Right lobe of liver (tissue), 6 donors: ENCODE measurements around the gene TRMT1L. TPM values are rescaled to one million over a fixed set of nuclear protein-coding genes. Genes with fewer than 3 reads are reported as not detected.

Experiments
- ATAC-seq, 4 donors: fragments of 200-7000 bp; cut with Tn5 transposase; one replicate each; pipeline ENCODE4 v1.9.1; 2020; ENCODE audit warnings: mild to moderate bottlenecking in 4 of 4, moderate library complexity in 4 of 4
- DNase-seq, 3 donors: peaks; one replicate each; pipeline ENCODE4 v3.0.0-alpha.2; 2020
- H3K27ac ChIP-seq, 3 donors: fragments of 200-600 bp; one replicate each; pipeline ENCODE4 v1.8.0; 2022
- H3K27me3 ChIP-seq, 2 donors: fragments of 200-600 bp; one replicate each; pipeline ENCODE4 v1.8.0; 2022
- H3K36me3 ChIP-seq, 4 donors: fragments of 200-600 bp; sonication (generic) in 1 of 4; one replicate each; pipeline versions ENCODE4 v1.5.1 to v1.8.0; 2017 to 2022; ENCODE audit warnings: control low read depth in 1 of 4
- H3K4me1 ChIP-seq, 4 donors: fragments of 200-600 bp; sonication (generic) in 1 of 4; one replicate each; pipeline versions ENCODE4 v1.5.1 to v1.8.0; 2017 to 2022; ENCODE audit warnings: control low read depth in 1 of 4
- H3K4me3 ChIP-seq, 3 donors: fragments of 200-600 bp; one replicate each; pipeline ENCODE4 v1.8.0; 2022
- H3K9me3 ChIP-seq, 4 donors: fragments of 200-600 bp; sonication (generic) in 1 of 4; one replicate each; pipeline versions ENCODE4 v1.5.1 to v1.8.0; 2017 to 2022; ENCODE audit warnings: control low read depth in 1 of 4
- POLR2A ChIP-seq: fragments of 450-650 bp; IDR thresholded peaks from one replicate; pipeline ENCODE4 v1.6.1; 2017; ENCODE audit warnings: antibody characterized with exemption, mild to moderate bottlenecking
- WGBS: methylation state at CpG from one replicate; pipeline ENCODE4 v1.1.6; 2018; ENCODE audit warnings: low coverage, low lambda C conversion rate; ENCODE audit not compliant: insufficient coverage; ENCODE audit errors: missing lambda C conversion rate; 5-methylcytosine and 5-hydroxymethylcytosine counted together
- intact Hi-C, 2 donors: fragments of 100-400 bp; cut with DNase I; formaldehyde crosslinking; loops; one replicate each; pipeline versions ENCODE4 v1.11.2 to v1.14.1; 2022
- total RNA-seq, 6 experiments: library from RNA; depleted of rRNA in 2 of 6; stranded (reverse); fragments of >200 nt in 2 of 6; fragmentation: NEBNext Ultra II Directional in 3 of 6; extraction: Animal tissue kit (Norgen Biotek cat#: 25700) in 3 of 6; gene quantifications; one replicate each; pipeline versions ENCODE4 v1.1.0 to v1.2.4, GENCODE V29; 2016 to 2023
- TF ChIP-seq, protein P1 (sequence below), 4 donors: fragments of 200-600 bp in 3 of 4; fragments of 450-650 bp in 1 of 4; IDR thresholded peaks; one replicate each; pipeline versions ENCODE4 v1.5.1 to v1.8.0; 2016 to 2022; ENCODE audit warnings: antibody characterized with exemption in 4 of 4, mild to moderate bottlenecking in 2 of 4
- donor health status: DM: no; HTN: yes; CAD: no.
- donor health status: DM: no; HTN: no; CAD: no.
- donor health status: DM: no; HTN: no; CAD: no.
- donor health status: DM: no; HTN: yes; CAD: no.
- donor health status: DM: no; HTN: yes; CAD: no.

TRMT1L gene
- total RNA-seq, 6 experiments from 2014 or later = 7.9 to 19.2 (median 10.3) TPM

DNA sequence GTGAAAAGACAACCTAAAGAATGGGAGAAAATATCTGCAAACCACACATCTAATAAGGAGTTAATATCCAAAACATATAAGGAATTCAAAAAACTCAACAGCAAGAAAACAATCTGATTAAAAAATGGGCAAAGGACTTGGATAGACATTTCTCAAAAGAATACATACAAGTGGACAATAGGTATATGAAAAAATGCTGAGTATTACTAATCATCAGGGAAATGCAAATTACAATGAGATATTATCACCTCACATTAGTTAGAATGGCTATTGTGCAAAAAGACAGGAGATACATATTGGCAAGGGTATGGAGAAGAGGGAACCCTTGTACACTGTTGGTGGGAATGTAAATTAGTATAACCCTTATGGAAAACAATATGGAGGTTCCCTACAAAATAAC, 44.9 kb downstream of the TRMT1L start:
- intact Hi-C loops = no loop called here

DNA sequence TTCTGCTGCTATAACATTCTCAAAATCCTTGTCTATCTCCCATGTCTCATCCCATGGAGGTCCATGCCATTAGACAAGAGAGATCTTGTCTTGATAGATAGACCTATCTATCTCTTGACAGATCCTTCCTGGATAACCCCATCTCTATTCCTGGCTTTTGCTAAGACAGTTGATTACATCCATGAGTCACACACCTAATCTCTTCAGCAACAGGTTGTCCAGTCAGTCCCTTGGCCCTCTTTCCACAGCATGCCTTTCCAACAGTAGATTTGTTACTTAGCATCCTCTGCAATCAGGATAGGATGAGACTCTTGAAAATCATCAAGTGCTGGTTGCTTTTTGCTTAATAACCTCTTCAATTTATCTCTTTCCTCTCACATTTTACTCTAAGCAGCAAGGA, 46.6 kb downstream of the TRMT1L start:
- intact Hi-C loops = no loop called here
- H3K9me3 ChIP-seq = peaks cover 0 to 9% (median 0%) of the 10 kb centered on the region in 4 donors
- H3K36me3 ChIP-seq = no peaks in the 10 kb centered on the region
- H3K27me3 ChIP-seq = no peaks in the 10 kb centered on the region
- no peak overlapping the region for H3K4me3 ChIP-seq
- DNase-seq (no peak), ATAC-seq (no peak)
- no peaks in the 10 kb centered on the region for H3K4me1 ChIP-seq
- TF ChIP-seq, protein P1, sequence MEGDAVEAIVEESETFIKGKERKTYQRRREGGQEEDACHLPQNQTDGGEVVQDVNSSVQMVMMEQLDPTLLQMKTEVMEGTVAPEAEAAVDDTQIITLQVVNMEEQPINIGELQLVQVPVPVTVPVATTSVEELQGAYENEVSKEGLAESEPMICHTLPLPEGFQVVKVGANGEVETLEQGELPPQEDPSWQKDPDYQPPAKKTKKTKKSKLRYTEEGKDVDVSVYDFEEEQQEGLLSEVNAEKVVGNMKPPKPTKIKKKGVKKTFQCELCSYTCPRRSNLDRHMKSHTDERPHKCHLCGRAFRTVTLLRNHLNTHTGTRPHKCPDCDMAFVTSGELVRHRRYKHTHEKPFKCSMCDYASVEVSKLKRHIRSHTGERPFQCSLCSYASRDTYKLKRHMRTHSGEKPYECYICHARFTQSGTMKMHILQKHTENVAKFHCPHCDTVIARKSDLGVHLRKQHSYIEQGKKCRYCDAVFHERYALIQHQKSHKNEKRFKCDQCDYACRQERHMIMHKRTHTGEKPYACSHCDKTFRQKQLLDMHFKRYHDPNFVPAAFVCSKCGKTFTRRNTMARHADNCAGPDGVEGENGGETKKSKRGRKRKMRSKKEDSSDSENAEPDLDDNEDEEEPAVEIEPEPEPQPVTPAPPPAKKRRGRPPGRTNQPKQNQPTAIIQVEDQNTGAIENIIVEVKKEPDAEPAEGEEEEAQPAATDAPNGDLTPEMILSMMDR (IDR thresholded peaks at IDR 0.05) = no peak
- TF ChIP-seq POLR2A = no peak
- H3K27ac ChIP-seq = no peak overlapping the region

More for the DNA sequence above, 44.9 kb downstream of the TRMT1L start:
- Histone ChIP-seq H3K27me3 (no peaks in the 10 kb centered on the region), H3K27ac (no peak overlapping the region), H3K36me3 (no peaks in the 10 kb centered on the region), H3K4me1 (no peaks in the 10 kb centered on the region), H3K4me3 (no peak overlapping the region), H3K9me3 (peaks cover 0 to 9% (median 0%) of the 10 kb centered on the region in 4 donors)
- ATAC-seq = no peak
- TF ChIP-seq, protein P1 (IDR thresholded peaks at IDR 0.05) = no peak
- TF ChIP-seq POLR2A = no peak
- DNase-seq = no peak

DNA sequence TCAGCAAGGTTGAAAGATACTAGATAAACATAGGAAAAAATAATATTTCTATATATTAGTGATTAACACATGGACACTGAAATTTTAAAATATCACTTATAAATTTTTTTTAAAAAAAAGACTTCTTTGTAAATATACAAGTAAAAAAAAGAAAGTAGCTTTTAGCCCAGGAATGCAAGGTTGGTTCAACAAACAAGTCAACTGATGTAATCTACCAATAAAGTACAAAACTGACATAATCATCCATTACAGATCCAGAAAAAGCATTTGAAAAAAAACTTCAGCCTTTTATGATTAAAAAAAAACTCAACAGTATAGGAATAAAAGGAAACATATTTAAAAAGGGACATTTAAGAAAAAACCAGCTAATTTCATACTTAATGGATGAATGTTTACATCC, 48.4 kb downstream of the TRMT1L start:
- DNase-seq (no peak), ATAC-seq (no peak)
- no peak for TF ChIP-seq POLR2A
- TF ChIP-seq, protein P1 (IDR thresholded peaks at IDR 0.05) = no peak
- intact Hi-C loops = no loop called here
- Histone ChIP-seq H3K4me3 (no peak overlapping the region), H3K4me1 (no peaks in the 10 kb centered on the region), H3K36me3 (no peaks in the 10 kb centered on the region), H3K27ac (no peak overlapping the region), H3K27me3 (no peaks in the 10 kb centered on the region), H3K9me3 (peaks cover 0 to 9% (median 0%) of the 10 kb centered on the region in 4 donors)

DNA sequence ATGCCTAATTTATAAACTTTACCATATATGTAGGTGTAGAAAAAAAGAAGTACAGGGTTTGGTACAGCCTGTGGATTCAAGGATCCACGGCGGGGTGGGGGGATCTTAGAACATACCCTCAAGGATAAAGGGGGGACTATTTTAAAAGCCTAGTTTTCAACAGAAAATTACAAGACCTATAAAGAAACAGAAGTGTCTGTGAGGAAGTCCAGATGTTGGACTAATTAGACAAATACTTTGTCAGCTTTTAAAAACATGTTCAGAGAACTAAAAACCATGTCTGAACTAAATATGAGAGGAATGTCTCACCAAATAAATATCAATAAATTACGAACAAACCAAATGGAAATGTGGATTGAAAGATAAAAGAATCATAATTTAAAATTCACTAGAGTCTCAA, 51.6 kb downstream of the TRMT1L start:
- H3K4me1 ChIP-seq = no peaks in the 10 kb centered on the region
- intact Hi-C loops = no loop called here
- no peak overlapping the region for H3K27ac ChIP-seq
- no peak for ATAC-seq
- TF ChIP-seq, protein P1 (IDR thresholded peaks at IDR 0.05) = no peak
- no peak for TF ChIP-seq POLR2A
- H3K4me3 ChIP-seq = no peak overlapping the region
- no peaks in the 10 kb centered on the region for H3K27me3 ChIP-seq
- H3K36me3 ChIP-seq = no peaks in the 10 kb centered on the region
- H3K9me3 ChIP-seq = peaks cover 0 to 9% (median 0%) of the 10 kb centered on the region in 4 donors
- no peak for DNase-seq
- 90% methylated on average over 3 of the region's 3 CpGs for WGBS

- Histone ChIP-seq H3K27me3 (no peaks in the 10 kb centered on the region), H3K27ac (no peak overlapping the region), H3K4me1 (no peaks in the 10 kb centered on the region), H3K9me3 (peaks cover 0 to 9% (median 0%) of the 10 kb centered on the region in 4 donors), H3K4me3 (no peak overlapping the region), H3K36me3 (no peaks in the 10 kb centered on the region)
- ATAC-seq (no peak), DNase-seq (no peak)
- 94% methylated on average over 3 of the region's 3 CpGs for WGBS
- intact Hi-C loops = no loop called here
- TF ChIP-seq POLR2A = no peak
- TF ChIP-seq, protein P1 (IDR thresholded peaks at IDR 0.05) = no peak
Observed at GRCh38 chr1:185104083-185104482, 52.7 kb downstream of the TRMT1L start.
